Left hindlimb (tissue), 1 donor: ENCODE measurements around the gene DUSP22.

Source experiments
- DNase-seq: peaks from one replicate; pipeline ENCODE4 v3.0.0-alpha.2; 2018

DUSP22 gene

DNA sequence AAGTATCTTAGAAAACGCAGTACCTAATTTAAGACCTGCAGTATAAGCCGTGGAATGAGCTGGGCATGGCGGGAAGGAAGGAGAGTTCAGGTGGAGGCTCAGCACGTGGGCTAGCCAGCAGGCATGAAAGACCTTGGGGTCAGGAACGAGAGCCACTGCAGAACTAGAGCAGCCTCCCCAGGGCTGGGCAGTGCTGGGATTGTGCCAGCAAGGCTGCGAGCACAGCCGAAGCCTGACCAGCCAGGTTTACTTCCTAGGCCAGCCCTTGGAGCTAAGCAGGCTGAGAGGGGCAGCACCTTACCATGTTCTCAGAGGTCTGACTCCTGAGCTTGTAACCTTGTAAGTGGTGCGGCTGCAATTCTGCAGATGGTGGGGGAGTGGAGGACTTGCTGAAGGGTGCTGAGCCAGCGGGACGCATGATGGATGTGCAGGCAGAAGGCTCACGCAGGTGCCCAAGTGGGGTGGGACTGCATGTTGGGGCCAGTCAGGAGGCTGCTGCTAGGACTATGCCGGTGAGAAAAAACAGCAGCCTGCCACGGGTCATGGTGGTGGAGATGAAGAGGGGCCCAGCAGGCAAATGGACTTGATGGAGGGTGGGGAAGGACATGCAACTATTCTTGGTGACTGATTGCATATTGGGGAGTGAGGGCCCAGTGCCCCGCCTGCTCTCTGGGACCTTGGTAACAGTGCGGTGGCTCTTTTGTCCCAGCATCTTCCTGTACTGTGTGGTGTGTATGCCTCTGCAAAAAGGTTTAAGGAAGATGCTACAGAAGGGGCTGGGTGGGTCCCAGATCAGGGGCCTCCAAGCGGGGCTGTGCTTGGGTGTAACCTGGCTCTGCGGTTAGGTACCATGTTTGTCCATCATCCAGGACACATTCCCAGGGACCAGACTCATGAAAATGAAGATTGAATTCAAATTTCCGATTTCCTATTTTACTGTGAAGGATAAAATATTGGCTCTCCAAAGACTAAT, 61.6 kb downstream of the DUSP22 start:
- no peak for DNase-seq

DNA sequence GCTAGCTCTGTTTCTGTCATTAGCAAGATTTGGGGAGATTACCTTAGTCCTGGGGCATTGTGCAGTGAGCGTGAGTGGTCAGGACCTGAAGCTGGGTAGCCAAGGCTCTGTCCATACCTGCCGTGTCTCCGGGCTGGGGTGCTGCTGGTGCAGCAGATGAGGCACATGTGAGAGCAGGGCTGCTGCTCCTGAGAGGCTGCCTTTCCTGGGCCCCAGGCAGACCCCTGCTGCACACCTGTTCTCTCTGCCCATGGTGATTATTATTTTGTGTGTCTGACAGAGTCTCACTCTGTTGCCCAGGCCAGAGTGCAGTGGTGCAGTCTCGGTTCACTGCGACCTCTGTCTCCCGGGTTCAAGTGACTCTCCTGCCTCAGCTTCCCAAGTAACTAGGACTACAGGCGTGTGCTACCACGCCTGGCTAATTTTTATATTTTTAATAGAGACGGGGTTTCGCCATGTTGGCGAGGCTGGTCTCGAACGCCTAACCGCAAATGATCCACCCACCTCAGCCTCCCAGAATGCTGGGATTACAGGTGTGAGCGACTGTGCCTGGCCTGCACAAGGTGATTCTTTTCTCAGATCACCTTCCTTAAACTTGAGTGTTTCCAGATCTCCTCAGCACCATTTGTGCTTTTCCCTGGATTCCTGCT, 62.5 kb downstream of the DUSP22 start:
- no peak for DNase-seq

DNA sequence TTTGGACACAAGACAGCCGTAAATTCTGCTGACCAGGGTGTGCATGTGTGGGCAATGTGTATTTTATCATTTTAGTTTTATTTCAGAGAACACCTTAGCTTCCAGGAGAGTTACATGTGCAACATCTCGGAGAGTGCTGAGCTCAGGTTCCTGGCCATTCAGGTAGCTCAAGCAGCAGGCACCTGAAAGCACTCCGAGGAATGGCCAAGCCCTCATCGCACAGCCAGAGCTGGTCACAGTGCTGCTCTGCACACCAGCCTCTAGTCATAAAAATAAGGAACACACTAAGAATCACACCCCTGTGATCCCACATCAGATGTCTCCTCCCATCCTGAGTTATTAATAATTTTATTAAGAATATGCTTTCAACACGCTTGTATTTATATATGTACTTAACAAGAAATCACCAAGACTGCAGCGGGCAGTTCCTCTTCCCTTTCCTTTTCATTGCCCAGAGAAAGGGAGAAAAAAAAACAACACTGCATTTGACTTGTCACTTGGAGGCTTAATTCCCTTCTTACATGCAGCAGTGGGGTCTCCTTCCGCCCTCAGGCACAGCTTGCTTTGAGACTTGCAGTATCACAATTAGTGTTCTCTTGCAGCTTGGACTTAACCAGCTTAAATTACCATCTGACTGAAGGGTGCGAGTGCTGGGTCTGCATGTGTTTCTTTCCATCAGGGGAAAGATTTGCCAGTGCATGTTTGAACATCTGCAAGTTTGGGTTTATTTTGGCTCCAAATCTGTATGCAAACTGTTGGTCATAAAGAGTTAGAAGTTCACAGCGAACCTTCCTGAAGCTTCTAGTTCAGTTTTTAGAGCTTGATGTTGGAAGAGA, 63.3 kb downstream of the DUSP22 start:
- DNase-seq, result no peak

DNA sequence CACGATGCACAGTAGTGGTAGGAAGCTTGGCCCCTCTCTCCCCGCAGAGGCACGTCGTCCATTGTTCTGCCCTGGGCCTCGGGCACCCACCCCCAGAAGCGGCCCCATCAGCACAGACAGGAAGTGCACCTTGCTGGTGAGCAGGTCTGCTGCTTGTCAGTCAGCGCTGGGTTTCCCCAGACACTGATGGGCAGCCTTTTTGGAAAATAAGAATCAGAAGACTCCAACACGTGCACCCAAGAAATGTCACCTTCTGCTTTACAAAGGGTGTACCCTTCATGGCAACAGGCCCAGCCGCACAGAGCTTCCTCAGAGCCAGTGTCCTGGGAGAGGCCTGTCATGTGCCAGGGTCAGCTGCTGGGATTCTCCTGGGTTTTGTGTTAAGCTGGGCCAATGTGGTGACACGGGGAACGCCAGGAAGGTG, 64.6 kb downstream of the DUSP22 start:
- DNase-seq, result no peak

DNA sequence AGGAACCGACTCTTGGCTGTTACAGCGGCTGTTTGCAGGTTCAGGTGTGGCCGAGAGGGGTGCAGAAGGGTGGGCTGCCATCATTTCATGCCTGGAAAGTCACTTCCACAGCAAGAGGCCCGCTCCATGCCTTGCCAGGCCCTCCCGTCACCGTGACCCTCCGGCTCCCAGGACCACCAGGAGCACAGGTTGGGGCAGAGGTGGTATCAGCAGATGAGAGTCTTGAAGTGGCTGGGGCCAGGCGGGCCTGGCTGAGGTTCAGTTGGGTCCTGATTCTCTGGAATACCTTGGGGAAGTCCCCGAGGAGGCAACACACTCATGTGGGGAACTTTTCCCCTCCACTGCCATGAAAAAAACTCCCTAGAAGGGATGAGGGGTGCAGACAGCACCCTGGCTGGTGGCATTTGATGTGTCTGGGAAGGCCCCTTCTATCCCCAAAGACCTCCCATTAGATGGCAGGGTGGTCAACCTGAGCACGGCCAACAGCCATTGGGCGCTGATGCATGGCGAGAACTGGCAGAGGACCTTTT, 65.0 kb downstream of the DUSP22 start:
- DNase-seq, result no peak

DNA sequence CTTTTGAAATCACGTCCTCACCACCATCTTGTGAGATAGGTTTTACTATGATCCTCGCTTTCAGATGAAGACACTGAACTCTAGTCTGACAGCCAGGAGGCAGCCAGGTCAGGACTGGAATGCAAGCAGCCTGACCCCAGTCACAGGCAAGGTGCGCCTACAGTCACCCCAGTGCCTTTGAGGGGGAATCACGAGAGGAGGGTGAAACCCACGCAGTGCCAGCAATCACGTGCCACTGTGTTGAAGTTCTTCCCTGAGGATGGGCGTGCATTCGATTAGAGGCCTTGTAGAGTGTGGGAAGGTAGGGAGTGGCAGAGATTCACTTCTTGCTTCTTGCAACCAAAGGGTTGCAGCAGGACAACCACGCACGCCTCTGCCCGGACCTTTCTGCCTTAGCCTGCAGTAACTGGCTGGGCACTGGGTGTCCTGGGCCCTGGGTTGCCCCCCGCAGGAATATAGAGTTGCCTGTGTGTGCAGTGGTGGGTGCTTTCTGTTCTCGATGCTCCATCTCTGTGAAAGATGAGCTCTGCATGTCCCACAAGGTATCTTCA, 65.6 kb downstream of the DUSP22 start:
- no peak for DNase-seq

DNA sequence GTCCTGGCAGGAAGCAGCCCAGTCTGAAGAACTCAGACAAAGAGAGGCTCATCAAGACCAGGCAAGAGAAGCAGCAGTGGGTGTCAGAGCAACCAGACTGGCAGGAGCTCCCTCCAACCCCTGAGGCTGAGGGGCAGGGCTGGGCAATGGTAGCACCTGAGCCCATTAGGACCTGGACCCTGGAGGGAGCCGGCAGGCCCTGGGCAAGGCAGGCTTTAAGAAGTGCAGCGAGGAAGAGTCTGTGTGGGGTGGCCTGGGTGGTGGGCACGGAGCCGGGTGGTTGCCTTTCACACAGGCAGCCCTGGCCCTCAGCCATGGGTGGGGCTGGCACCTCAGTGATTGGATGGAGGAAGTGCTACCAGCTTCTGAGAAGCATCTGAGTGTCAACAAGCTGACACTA, 66.1 kb downstream of the DUSP22 start:
- DNase-seq, result no peak

DNA sequence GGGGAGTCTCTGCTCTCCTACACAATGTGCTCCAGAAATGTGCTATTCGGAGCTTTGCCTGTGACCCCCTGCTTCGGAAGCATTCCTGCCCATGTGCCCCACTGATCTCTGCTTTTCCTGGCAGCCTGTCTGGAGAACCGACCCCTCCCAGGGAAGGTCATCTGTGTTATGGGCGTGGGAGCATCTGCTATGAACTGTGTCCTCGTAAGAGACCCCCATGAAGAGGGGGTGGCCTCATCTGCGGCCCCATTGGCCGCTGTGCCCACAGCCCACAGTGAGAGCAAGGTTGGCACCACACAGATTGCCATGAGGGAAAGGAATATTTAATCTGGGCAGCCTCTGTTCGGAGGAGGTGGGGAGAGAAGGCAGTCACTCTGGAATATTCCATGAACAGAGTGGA, 66.6 kb downstream of the DUSP22 start:
- no peak for DNase-seq

DNA sequence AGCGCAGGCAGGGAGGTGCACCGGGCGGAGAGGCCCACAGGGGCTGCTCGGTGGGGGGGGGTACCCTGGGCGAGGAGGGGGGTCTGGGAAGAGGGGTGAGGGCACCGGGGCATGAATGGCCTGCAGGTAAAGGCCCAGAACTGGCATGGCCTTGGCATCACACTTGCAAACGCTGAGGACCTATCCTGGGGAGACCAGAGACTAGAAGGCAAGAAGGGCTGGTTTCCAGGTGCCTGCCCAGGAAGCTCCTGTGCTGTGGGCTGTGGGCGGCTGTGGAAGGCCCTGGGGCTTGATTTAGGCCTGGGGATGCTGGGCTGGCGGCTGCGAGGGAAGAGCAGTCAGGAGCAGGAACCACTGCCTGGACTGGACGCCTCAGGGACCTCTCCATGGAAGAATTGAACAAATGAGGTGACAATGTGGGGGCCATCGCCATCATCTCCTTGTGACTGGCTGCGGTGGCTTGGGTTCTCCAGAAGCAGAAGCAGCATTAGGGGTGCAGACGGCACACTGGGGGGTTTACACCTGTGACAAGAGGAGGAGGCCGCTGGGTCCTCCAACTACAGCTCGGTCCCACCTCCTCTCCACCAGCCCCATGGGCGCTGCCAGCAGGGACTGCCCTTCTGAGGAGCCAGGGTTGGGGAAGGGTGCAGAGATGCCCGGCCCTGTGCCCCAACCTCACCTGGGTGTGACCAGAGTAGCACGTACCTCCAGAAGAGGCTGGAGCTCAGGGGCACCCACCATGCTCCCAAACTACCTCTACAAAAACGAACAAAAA, 67.2 kb downstream of the DUSP22 start:
- no peak for DNase-seq

DNA sequence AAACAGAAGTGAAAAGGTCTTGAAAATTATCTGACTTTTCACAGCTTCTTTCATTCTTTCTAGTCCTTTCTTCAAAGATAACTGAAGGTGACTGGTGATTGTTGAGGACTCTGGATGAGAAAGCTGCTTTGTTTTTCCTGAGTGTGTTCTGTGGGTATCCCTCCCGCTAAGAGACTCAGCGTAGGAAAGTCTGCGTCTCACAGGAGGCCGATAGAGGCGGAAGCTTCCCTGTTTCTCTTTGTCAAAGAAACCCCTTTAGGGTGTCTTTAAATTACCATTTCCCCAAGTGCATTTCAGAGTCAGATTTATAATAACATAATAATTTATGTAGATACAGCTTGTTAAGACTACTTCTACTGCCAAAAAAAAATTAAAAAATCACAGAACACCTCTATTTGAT, 68.1 kb downstream of the DUSP22 start:
- DNase-seq, result no peak

DNA sequence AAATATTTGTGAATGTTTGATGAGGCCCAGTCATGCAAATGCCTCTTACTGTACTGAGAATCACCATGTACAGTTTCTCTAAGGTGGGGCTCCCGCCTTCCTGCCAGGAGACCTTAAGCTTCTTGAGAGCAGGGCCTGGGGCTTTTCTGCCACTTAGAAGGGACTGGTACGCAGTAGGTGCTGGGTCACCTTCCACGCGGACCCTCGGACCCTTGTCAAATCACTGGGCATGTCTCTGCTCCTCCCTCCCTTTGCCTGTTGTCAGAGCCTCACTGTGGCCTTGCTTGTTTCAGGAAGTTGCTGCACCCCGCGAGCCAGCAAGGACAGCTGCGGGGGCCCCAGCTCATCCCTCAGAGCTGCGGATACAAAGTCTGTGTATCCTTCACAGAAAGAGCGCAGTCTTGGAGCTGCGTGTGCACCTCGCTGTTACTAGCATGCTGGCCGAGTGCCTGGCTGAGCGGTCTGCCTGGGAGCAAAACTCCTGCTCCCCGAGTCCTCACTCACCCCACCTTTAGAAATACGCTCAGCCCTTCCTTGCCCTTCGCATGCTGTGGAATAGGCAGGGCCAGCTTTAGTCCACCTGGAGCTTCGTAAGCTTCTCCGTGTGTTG, 68.6 kb downstream of the DUSP22 start:
- DNase-seq, result no peak

DNA sequence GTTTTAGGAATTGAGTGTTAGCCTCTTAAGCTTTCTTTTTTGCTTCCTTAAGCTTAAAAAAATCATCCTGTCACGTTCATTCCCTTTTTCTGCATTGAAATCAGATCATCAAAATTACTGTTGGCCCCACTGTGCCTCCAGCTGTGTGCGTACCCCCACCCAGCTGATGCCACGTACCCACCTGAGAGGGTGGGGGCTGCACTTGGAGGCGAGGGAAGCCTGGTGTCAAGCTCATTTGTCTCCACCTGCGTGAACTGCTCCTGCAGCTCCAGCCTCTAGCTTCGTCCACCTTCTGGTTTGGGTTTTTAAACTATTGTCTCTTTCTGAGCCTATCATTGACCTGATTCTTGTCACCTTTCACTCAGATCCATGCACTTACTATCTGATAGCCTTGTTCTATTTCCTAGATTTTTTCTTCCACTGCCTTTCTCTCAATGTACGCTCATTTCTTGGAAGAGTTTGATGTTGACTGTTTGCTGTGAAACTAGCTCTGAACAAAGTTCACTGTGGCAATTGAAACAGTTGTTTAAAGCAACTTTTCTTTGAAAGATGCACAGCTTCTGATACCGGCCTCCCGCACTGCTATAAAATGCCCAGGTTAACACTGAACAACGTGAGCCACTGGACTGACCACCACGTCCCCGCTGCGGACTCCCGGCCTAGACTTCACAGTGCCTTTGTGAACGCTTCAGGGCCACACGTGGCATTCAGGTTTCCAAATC, 69.3 kb downstream of the DUSP22 start:
- DNase-seq, result no peak

DNA sequence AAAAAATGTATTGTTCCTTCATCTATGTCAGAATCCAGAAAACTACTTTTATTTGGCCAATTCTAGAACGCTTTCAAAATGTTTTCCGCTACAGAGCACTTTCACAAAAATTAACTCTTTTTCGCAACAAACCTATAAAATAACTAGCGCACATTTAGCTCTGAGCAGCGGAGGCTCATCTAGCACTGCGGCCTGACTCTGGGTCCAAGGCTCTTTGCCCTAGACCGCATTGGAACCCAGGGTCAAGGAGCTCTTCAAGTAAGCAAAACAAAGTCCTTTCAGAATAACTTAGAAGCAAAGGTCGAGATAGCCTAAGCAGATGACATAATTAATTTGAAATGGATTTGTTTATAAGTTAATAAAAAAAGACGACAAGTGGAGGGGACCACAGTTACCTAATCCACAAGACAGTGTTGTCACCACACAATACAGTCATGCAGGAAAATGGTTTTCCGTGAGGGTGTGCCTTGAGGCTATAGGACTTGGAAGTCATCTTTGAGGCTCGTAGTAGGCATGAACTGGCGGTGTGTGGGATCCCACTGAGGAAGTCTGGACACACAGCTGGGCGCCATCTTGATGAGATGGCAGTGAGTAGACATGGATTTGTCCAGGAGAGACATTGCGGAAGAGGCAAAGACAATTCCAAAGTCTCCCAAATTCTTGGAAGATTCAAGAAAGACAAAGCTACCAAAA, 70.1 kb downstream of the DUSP22 start:
- no peak for DNase-seq

DNA sequence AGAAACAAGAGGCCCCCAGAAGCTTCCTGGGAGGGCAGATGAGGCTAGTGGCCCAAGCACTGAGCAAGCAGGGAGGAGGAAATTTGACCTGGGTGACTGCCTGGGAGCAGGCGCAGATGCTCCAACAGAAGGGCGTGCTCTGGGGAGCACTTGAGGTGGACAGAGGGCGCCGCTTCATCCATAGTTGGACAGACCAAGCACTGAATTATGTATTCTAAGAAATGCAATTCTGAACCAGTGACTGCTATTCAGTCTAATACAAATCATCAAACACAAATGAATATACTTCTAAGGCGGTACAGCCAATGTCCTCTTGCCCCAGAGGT, 70.6 kb downstream of the DUSP22 start:
- no peak for DNase-seq

DNA sequence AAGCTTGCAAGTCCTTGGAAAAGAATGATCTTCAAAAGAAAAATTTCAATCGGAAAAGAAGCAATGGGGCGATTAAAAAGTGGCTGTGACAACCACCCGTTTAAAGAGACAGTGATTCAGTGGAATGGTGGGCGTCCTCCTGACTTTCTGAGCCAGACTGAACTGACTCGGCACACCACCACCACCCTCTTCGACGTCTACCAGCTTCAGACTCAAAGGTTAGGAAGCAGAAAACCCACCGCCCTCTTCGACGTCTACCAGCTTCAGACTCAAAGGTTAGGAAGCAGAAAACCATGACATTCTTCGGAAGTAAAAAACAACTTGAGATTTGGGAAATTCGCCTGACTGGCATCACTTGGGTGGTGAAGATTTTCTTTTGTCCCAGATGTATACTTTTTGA, 71.0 kb downstream of the DUSP22 start:
- DNase-seq, result no peak

DNA sequence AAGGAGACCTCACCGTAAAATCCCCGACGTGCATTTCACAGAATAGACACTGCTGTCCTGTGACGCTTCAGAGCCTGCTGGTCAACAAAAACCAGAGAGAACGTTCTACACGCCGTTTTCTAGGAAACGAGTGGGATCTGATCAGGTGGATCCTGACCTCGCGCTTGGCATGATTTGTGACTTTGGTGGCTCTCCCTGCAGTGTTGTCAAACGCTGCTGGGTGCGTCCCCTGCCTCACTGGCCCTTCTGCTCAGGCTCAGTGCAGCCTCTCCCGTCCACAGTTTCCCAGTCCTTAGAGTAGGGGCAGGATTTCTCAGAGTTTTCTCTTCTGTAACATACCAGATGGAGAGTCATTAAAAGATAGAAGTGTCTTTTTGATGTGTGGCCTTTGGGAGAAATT, 71.6 kb downstream of the DUSP22 start:
- DNase-seq, result no peak

DNA sequence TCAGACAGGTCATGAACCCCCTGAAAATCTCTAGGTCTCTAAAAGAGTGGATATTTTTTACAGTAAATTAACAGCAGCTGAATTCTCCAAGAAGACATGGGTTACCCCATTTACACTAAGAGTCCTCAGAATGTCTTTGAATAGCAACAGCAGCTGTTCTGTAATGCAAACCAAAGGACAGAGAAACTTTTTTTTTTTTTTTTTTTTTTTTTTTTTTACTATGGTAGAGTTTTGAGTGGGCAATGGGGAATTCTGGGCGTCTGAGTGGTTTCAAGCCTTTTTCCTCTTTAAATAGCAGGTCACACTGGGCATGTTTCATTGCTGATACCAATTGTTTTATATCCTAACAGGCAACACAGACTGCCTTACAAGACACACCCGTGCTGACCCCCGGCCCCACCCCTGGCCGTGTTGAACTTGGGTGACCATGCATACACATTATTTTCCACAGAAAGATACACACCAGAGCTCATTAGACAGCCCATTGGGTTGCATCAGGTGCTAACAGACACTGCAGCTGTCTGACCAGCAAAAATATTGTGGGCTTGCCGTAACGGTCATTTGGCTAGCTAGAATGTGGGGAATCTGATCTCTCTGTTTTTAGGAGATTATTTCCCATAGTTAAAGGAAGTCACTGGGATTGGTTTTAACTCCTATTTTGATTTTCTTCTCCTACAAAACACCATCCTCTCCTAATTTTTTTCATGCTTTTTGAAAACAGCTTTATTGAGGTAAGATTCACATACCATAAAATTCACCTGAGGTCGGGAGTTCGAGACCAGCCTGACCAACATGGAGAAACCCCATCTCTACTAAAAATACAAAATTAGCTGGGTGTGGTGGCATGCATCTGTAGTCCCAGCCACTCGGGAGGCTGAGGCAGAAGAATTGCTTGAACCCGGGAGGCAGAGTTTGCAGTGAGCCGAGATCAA, 72.6 kb downstream of the DUSP22 start:
- DNase-seq, result no peak

DNA sequence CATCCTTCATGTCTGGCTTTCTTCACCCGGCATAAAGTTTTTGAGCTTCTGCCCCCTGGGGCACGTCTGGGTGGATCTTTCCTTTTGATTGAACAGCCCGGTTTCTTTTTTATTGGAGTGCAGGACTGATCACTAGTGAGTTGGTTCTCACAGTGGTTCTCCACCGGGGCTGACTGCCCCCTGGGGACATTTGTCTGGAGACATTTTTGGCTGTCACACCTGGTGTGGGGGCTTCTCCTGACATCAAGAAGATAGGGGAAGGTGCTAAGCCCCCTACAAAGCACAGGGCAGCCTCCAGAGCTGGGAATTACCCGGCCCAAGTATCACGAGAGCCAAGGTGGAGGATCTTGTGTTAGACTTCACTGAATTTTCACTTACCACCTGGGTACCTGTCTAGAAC, 73.5 kb downstream of the DUSP22 start:
- DNase-seq, result no peak
